Type B pancreatic cell (in vitro differentiated cells): ENCODE data around the gene CENPE. TPM values are rescaled to one million over a fixed set of nuclear protein-coding genes. Genes with fewer than 3 reads are reported as not detected.
A peak's percentile ranks its signal among the peaks of the same experiment; 100 is the strongest.

Source experiments
- DNase-seq: peaks from one replicate; pipeline ENCODE4 v3.0.0; 2021; ENCODE audit warnings: mixed read lengths; ENCODE audit not compliant: unreplicated experiment; ENCODE audit errors: extremely low spot score
- H3K27ac Mint-ChIP-seq: 2 replicates; pipeline ENCODE4 v1.8.0; 2021; ENCODE audit warnings: mild to moderate bottlenecking, mixed read lengths
- H3K27me3 Mint-ChIP-seq: 2 replicates; pipeline ENCODE4 v1.8.0; 2021; ENCODE audit warnings: mixed read lengths
- H3K36me3 Mint-ChIP-seq: 2 replicates; pipeline ENCODE4 v1.8.0; 2021; ENCODE audit warnings: mixed read lengths
- H3K4me1 Mint-ChIP-seq: one replicate; pipeline ENCODE4 v1.8.0; 2021; ENCODE audit warnings: mixed read lengths; ENCODE audit not compliant: unreplicated experiment
- H3K4me3 Mint-ChIP-seq: 2 replicates; pipeline ENCODE4 v1.8.0; 2021; ENCODE audit warnings: mild to moderate bottlenecking, mixed read lengths
- H3K9me3 Mint-ChIP-seq: 2 replicates; pipeline ENCODE4 v1.8.0; 2021; ENCODE audit warnings: mixed read lengths
- total RNA-seq: library from RNA; stranded (reverse); gene quantifications from 2 replicates; pipeline ENCODE4 v1.2.1, GENCODE V29; 2021; ENCODE audit warnings: low replicate concordance
- TF ChIP-seq, protein P1 (sequence below): fragments of 200-600 bp; sonication (generic); conservative IDR thresholded peaks from 2 replicates; pipeline ENCODE4 v1.5.0; 2021; ENCODE audit warnings: antibody characterized with exemption, mild to moderate bottlenecking

The CENPE gene
- total RNA-seq, 1 donor from 2014 or later = 46.5 TPM

DNA sequence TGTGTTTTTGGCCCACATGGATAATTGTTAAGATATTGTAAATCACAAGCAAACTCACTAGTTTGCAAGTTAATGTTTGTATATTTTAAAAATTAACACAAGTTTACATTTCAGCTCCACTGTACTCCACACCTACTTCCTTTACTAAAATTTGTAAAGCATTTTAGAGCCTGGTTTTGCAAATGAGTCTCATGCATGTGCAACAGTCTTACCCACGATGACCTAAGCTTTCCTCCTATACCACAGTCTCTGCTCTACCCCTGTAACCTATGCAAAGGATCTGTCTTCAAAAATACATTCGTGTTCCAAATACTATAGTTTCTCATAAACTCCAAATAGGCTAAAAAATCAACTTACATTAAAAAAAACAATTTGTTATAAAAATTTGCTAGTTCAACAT, 108.7 kb downstream of the CENPE start:
- Mint-ChIP-seq H3K27ac (no peak overlapping the region), H3K27me3 (no peaks in the 10 kb centered on the region)

DNA sequence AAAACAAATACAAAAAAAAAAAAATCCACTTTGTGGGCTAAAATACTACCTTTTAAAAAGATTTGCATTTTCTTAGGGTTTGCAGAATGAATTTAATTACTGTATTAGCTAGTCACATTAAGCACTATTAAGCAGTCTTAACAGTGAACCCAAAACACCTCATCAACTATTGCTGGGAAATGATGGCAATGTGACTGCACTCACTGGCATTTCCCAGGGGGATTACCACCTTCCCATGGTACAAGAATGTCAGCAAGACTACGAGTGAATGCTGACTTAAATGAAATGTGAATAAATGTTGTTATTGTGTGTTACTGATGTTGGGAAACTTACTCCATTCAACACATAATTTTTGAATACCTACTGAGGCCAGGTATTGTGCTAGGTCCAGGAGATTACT, 111.6 kb downstream of the CENPE start:
- H3K27ac Mint-ChIP-seq = no peak overlapping the region
- no peak overlapping the region for H3K4me3 Mint-ChIP-seq
- TF ChIP-seq, protein P1, sequence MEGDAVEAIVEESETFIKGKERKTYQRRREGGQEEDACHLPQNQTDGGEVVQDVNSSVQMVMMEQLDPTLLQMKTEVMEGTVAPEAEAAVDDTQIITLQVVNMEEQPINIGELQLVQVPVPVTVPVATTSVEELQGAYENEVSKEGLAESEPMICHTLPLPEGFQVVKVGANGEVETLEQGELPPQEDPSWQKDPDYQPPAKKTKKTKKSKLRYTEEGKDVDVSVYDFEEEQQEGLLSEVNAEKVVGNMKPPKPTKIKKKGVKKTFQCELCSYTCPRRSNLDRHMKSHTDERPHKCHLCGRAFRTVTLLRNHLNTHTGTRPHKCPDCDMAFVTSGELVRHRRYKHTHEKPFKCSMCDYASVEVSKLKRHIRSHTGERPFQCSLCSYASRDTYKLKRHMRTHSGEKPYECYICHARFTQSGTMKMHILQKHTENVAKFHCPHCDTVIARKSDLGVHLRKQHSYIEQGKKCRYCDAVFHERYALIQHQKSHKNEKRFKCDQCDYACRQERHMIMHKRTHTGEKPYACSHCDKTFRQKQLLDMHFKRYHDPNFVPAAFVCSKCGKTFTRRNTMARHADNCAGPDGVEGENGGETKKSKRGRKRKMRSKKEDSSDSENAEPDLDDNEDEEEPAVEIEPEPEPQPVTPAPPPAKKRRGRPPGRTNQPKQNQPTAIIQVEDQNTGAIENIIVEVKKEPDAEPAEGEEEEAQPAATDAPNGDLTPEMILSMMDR = no peak
- H3K36me3 Mint-ChIP-seq = peaks cover 34% of the 10 kb centered on the region
- H3K27me3 Mint-ChIP-seq = no peaks in the 10 kb centered on the region
- H3K9me3 Mint-ChIP-seq = no peaks in the 10 kb centered on the region
- no peaks in the 10 kb centered on the region for H3K4me1 Mint-ChIP-seq
- no peak for DNase-seq

More for the DNA sequence above, 108.7 kb downstream of the CENPE start:
- Mint-ChIP-seq H3K4me3 (no peak overlapping the region), H3K4me1 (no peaks in the 10 kb centered on the region), H3K9me3 (no peaks in the 10 kb centered on the region), H3K36me3 (peaks cover 33% of the 10 kb centered on the region)
- no peak for DNase-seq
- TF ChIP-seq, protein P1 = no peak

DNA sequence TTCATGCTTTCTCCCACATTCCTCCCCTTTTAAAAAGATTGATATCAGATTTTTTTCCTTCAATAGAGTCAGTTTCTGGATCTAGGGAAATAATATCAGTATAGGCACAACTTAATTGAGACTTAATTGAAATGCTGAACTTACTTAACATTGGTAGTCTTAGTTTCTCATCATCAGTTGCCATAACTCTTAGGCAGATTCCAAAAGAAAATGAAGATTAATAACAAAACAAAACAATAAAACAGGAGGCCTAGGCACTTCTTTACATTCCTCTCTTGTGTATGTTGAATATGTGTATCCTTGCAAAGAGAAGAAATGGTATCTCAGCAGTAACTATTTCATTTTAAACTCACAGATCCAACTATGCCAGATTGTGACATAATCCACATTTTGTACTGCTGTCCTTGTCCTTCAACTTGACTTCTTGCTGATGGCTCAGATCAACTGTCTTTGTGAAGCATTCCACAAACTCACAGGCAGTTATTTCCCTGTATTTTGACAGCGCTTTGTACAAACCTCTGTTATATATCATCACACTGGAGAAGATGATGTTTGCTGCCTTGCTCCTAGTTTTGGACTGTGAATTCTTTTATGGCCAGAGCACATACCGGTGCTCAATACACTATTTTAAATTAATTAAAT, 112.5 kb downstream of the CENPE start:
- DNase-seq = no peak
- Mint-ChIP-seq H3K27ac (no peak overlapping the region), H3K4me3 (no peak overlapping the region), H3K36me3 (peaks cover 27% of the 10 kb centered on the region), H3K27me3 (no peaks in the 10 kb centered on the region), H3K9me3 (no peaks in the 10 kb centered on the region), H3K4me1 (no peaks in the 10 kb centered on the region)
- TF ChIP-seq, protein P1 = no peak

DNA sequence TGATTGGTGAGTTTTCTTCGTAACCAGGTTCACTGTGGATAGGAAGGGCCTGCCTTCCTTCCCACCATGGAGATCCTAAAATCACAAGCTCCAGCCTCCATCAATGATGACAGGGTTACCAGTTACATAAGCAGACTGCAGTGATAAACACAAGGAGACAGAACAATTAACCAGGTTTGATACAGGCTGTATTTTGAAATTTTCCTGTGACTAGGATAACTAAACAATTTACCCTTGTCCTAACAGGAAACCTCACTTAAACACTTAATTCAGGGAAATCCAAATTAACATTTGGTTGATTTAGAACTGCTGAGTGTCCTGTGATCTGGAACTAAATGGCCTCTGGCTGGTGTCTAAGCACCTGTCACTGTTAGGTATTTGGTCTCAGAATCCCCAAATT, 118.5 kb downstream of the CENPE start:
- Mint-ChIP-seq H3K9me3 (no peaks in the 10 kb centered on the region), H3K4me3 (no peak overlapping the region), H3K27me3 (peaks cover 9% of the 10 kb centered on the region), H3K4me1 (peaks cover 5% of the 10 kb centered on the region), H3K27ac (no peak overlapping the region), H3K36me3 (peaks cover 20% of the 10 kb centered on the region)
- no peak for DNase-seq
- TF ChIP-seq, protein P1 = no peak

DNA sequence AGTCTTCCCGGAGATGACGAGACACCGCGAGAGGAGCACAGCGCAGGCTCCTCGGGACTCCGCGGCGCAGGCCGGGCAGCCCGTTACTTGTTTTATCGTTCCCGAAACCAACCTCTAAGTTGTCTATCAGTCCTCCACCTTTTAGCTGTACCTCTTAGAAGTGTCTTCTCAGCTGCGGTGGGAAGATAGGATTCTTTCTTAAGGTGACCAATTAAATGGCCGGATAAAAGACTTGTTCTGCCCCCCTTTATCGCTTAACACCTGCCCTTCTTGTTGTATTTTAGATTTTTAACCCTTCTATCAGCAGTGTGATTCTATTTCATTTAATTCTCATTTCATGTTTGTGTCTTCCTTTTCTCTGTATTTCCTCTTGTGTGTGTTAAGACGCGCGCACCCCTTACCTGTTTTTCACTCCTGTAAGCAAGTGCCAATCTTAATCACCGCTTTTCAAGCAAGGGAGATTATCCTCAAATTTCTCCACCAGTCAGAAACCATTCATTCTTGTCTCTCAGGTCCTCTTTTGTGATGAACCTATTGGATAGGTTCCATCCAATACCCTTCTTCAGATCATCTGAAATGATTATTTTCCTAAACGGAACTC, 121.3 kb downstream of the CENPE start, which contains the start of gene SLC9B2:
Gene SLC9B2 (minus strand): TSS at position 15 of the 601 bp plus-strand sequence. CDS start 9,211 bp downstream, outside the sequence.
- Mint-ChIP-seq H3K27me3 (peaks cover 9% of the 10 kb centered on the region), H3K27ac (peak within 1 kb of the TSS; percentile 90), H3K4me1 (peaks cover 5% of the 10 kb centered on the region), H3K4me3 (peak within 1 kb of the TSS; percentile 94), H3K9me3 (no peaks in the 10 kb centered on the region), H3K36me3 (peaks cover 14% of the 10 kb centered on the region)
- TF ChIP-seq, protein P1 = no peak
- DNase-seq = no peak
